ENCODE measurements around the gene RUVBL1. TPM values are rescaled to one million over a fixed set of nuclear protein-coding genes. Genes with fewer than 3 reads are reported as not detected.

RUVBL1 gene
- total RNA-seq, 4 donors from 2014 or later, result 19.4 to 27.8 (median 26.7) TPM

- Histone ChIP-seq H3K4me3 (peak overlapping the region; percentile 33 to 58), H3K9me3 (no peaks in the 10 kb centered on the region), H3K27me3 (no peaks in the 10 kb centered on the region), H3K4me1 (peaks cover 0 to 32% (median 12%) of the 10 kb centered on the region in 3 donors), H3K36me3 (peaks cover 0 to 41% of the 10 kb centered on the region in 2 donors), H3K27ac (peak overlapping the region in 3 of 4 donors; percentile 68 to 75 (median 69))
- ATAC-seq, result peak; percentile 88
- TF ChIP-seq POLR2A (IDR thresholded peaks at IDR 0.05) (no peak), POLR2AphosphoS5 (IDR thresholded peaks at IDR 0.05) (peak; percentile 65), CTCF (IDR thresholded peaks at IDR 0.05) (peak in 3 of 4 experiments; percentile 90 to 99 (median 93)), EP300 (IDR thresholded peaks at IDR 0.05) (no peak)
- WGBS, 2 donors (ENCODE audit: low coverage in 1 of 2), result 0 to 6% methylated on average over 8 to 12 of the region's 78 CpGs
Observed at GRCh38 chr3:128075522-128076482, 47.8 kb downstream of the RUVBL1 start.

- peak; percentile 13 for ATAC-seq
- no peaks in the 10 kb centered on the region for H3K9me3 ChIP-seq
- WGBS, 2 donors (ENCODE audit: low coverage in 1 of 2), result 0 to 5% methylated on average over 1 to 2 of the region's 7 CpGs
- peak overlapping the region in 3 of 4 donors; percentile 52 to 75 (median 69) for H3K27ac ChIP-seq
- H3K27me3 ChIP-seq, result no peaks in the 10 kb centered on the region
- H3K36me3 ChIP-seq, result peaks cover 0 to 48% of the 10 kb centered on the region in 2 donors
- H3K4me1 ChIP-seq, result peaks cover 0 to 29% (median 12%) of the 10 kb centered on the region in 3 donors
- TF ChIP-seq CTCF (IDR thresholded peaks at IDR 0.05), result no peak
- no peak for TF ChIP-seq POLR2A (IDR thresholded peaks at IDR 0.05)
- TF ChIP-seq EP300 (IDR thresholded peaks at IDR 0.05), result no peak
- no peak for TF ChIP-seq POLR2AphosphoS5 (IDR thresholded peaks at IDR 0.05)
- peak overlapping the region; percentile 33 to 58 for H3K4me3 ChIP-seq
Observed at GRCh38 chr3:128074851-128075521, 48.6 kb downstream of the RUVBL1 start.

- H3K4me1 ChIP-seq, result peaks cover 0 to 29% (median 12%) of the 10 kb centered on the region in 3 donors
- TF ChIP-seq POLR2A (IDR thresholded peaks at IDR 0.05) (no peak), POLR2AphosphoS5 (IDR thresholded peaks at IDR 0.05) (no peak), CTCF (IDR thresholded peaks at IDR 0.05) (no peak), EP300 (IDR thresholded peaks at IDR 0.05) (no peak)
- 75 to 100% methylated on average over 1 of the region's 2 CpGs for WGBS, 2 donors (ENCODE audit: low coverage in 1 of 2)
- H3K27ac ChIP-seq, result peak overlapping the region in 3 of 4 donors; percentile 41 to 53 (median 41)
- no peak for ATAC-seq
- peaks cover 0 to 49% of the 10 kb centered on the region in 2 donors for H3K36me3 ChIP-seq
- H3K27me3 ChIP-seq, result no peaks in the 10 kb centered on the region
- H3K4me3 ChIP-seq, result no peak overlapping the region
- H3K9me3 ChIP-seq, result no peaks in the 10 kb centered on the region
Observed at GRCh38 chr3:128073807-128074206, 49.8 kb downstream of the RUVBL1 start.

- H3K27ac ChIP-seq, result peak overlapping the region in 3 of 4 donors; percentile 41 to 53 (median 41)
Observed at GRCh38 chr3:128073185-128073725, 50.4 kb downstream of the RUVBL1 start.

More at GRCh38 chr3:128073185-128073725, 50.4 kb downstream of the RUVBL1 start:
- peaks cover 0 to 54% of the 10 kb centered on the region in 2 donors for H3K36me3 ChIP-seq
- TF ChIP-seq CTCF (IDR thresholded peaks at IDR 0.05), result no peak
- TF ChIP-seq POLR2AphosphoS5 (IDR thresholded peaks at IDR 0.05), result no peak
- TF ChIP-seq EP300 (IDR thresholded peaks at IDR 0.05), result no peak
- TF ChIP-seq POLR2A (IDR thresholded peaks at IDR 0.05), result no peak
- peaks cover 0 to 29% (median 12%) of the 10 kb centered on the region in 3 donors for H3K4me1 ChIP-seq
- H3K27me3 ChIP-seq, result no peaks in the 10 kb centered on the region
- no CpG with 5 or more reads among the region's 6 CpGs for WGBS, 2 donors (ENCODE audit: low coverage in 1 of 2)
- no peak overlapping the region for H3K4me3 ChIP-seq
- ATAC-seq, result no peak
- H3K9me3 ChIP-seq, result no peaks in the 10 kb centered on the region
